Stimulated activated CD8-positive, alpha-beta memory T cell treated with anti-CD3 and anti-CD28 coated beads, Interleukin-4, amount 100 ng/mL, for 48 hours (primary cell): Measurements from ENCODE around the gene PGBD2.
"Not testable (repeated sequence)": the region's sequence is repeated elsewhere in the genome, so short reads cannot be mapped to it uniquely, and the experiment has no call there.

Experiments
- DNase-seq: peaks from one replicate; pipeline ENCODE4 v3.0.0-alpha.2; 2020

The PGBD2 gene

GRCh38 chr1:248927283-248927682 lies 21.2 kb downstream of the PGBD2 start:
- DNase-seq = not testable (repeated sequence)

- DNase-seq = not testable (repeated sequence)
These were observed 22.1 kb downstream of the PGBD2 start for GRCh38 chr1:248928122-248928521.

GRCh38 chr1:248930037-248930436 lies 24.0 kb downstream of the PGBD2 start:
- DNase-seq = not testable (repeated sequence)

GRCh38 chr1:248938173-248938809 lies 32.3 kb downstream of the PGBD2 start:
- not testable (repeated sequence) for DNase-seq

- DNase-seq = not testable (repeated sequence)
These were observed 38.3 kb downstream of the PGBD2 start for GRCh38 chr1:248944134-248944999.

GRCh38 chr1:248945000-248945423 lies 39.0 kb downstream of the PGBD2 start:
- DNase-seq = not testable (repeated sequence)

GRCh38 chr1:248945453-248945852 lies 39.4 kb downstream of the PGBD2 start:
- not testable (repeated sequence) for DNase-seq

- DNase-seq = not testable (repeated sequence)
These were observed 39.9 kb downstream of the PGBD2 start for GRCh38 chr1:248945856-248946416.
